ENCODE results near the gene TSGA10IP. TPM values are rescaled to one million over a fixed set of nuclear protein-coding genes. Genes with fewer than 3 reads are reported as not detected.
A peak's percentile ranks its signal among the peaks of the same experiment; 100 is the strongest.

The TSGA10IP gene
- total and polyA plus RNA-seq, 12 donors = 0.03 to 0.33 (median 0.28) TPM; not detected in 8

- peak overlapping the region in 2 of 5 donors; percentile 34 to 75 for H3K27ac ChIP-seq
- intact Hi-C loops (cut with DNase I) = no loop called here
- DNase-seq = peak in 6 of 7 donors; percentile 23 to 52 (median 48)
- no peaks in the 10 kb centered on the region for H3K9me3 ChIP-seq (replicated peaks in 1 of 3)
- H3K27me3 ChIP-seq = no peaks in the 10 kb centered on the region
- no peak overlapping the region for H3K4me3 ChIP-seq
- 12 to 17% (median 16%) methylated on average over 9 to 14 of the region's 14 CpGs for WGBS, 4 donors
- TF ChIP-seq POLR2A (IDR thresholded peaks at IDR 0.05) = no peak
- peak in 2 of 6 experiments; percentile 22 for TF ChIP-seq CTCF (IDR thresholded peaks at IDR 0.05)
- H3K36me3 ChIP-seq (replicated peaks in 1 of 2) = no peaks in the 10 kb centered on the region
- peaks cover 15 to 28% of the 10 kb centered on the region in 2 donors for H3K4me1 ChIP-seq (replicated peaks in 1 of 2)
Measured at GRCh38 chr11:65911682-65912568, 33.4 kb upstream of the TSGA10IP start.

- H3K4me1 ChIP-seq (replicated peaks in 1 of 2) = peaks cover 23 to 38% of the 10 kb centered on the region in 2 donors
- no peak overlapping the region for H3K27ac ChIP-seq
- 55 to 76% (median 62%) methylated on average over 4 of the region's 4 CpGs for WGBS, 4 donors
Measured at GRCh38 chr11:65912845-65913244, 32.4 kb upstream of the TSGA10IP start.

DNA sequence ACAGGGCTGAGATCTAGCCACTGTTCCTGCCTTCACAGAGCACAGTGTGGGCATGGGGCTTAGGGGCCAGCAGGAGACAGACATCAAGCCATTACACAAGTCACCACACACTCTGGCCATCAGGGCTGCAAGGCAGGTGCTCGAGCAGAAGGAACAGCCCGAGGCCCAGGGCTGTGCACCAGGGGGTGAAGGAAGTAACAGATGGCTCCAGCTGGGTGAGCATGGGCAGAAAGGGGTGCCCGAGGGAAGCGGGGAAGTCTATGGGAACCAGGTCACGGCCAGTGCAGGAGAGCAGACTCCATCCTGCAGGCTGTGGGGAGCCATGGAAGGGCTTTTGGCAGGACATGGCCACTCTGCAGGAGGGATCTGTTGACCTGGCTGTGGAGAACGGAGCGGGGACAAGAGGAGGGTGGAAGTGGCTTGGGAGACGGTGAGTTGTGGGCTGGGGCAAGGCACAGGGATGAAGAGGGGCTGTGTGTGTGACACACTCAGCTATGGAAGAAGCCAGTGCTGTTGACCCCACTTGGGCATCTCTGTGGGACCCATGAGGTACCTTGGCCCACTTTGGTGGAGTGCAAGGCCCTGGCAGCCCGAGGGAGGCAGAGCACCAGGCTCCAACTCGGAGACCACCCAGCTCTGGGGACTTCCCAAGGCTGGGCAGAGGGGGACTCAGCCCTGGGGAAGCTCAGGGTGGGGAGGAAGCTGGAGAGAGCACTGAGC, 30.0 kb upstream of the TSGA10IP start:
- Histone ChIP-seq H3K27me3 (no peaks in the 10 kb centered on the region), H3K4me1 (replicated peaks in 1 of 2) (peaks cover 31 to 47% of the 10 kb centered on the region in 2 donors), H3K9me3 (replicated peaks in 1 of 3) (no peaks in the 10 kb centered on the region), H3K36me3 (replicated peaks in 1 of 2) (no peaks in the 10 kb centered on the region), H3K27ac (peak overlapping the region in 4 of 5 donors; percentile 64 to 95 (median 89)), H3K4me3 (no peak overlapping the region)
- peak in 2 of 7 donors; percentile 32 to 39 for DNase-seq
- intact Hi-C loops (cut with DNase I) = no loop called here
- TF ChIP-seq POLR2A (IDR thresholded peaks at IDR 0.05) (no peak), CTCF (IDR thresholded peaks at IDR 0.05) (no peak)
- 44 to 58% (median 47%) methylated on average over 8 to 10 of the region's 10 CpGs for WGBS, 4 donors

More at GRCh38 chr11:65912845-65913244, 32.4 kb upstream of the TSGA10IP start:
- H3K36me3 ChIP-seq (replicated peaks in 1 of 2) = no peaks in the 10 kb centered on the region
- intact Hi-C loops (cut with DNase I) = no loop called here
- H3K27me3 ChIP-seq = no peaks in the 10 kb centered on the region
- TF ChIP-seq CTCF (IDR thresholded peaks at IDR 0.05) (no peak), POLR2A (IDR thresholded peaks at IDR 0.05) (no peak)
- DNase-seq = no peak
- H3K9me3 ChIP-seq (replicated peaks in 1 of 3) = no peaks in the 10 kb centered on the region
- no peak overlapping the region for H3K4me3 ChIP-seq

DNA sequence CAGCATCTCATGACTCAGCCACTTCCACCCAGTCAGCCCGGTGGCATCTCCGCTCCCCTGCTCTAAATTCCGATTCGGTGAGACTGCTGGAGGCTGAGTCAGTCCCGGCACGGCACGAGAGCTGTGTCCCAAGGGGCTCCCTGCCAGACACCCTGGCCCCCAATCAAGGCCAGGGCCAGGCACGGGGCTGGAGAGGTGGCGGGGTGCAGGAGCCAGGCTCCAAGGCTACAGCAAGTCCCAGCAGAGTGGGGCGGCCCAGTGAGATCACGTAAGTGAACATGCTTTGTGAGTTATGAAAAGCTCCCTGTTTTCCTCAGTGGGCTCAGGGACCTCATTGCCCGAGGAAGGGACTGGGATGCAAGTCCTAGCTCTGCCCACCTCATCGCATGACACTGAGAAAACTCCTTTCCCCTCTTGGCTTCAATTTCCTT, 29.4 kb upstream of the TSGA10IP start:
- intact Hi-C loops (cut with DNase I) = no loop called here
- Histone ChIP-seq H3K4me3 (no peak overlapping the region), H3K4me1 (replicated peaks in 1 of 2) (peaks cover 35 to 52% of the 10 kb centered on the region in 2 donors), H3K27me3 (no peaks in the 10 kb centered on the region), H3K27ac (peak overlapping the region; percentile 19 to 95 (median 86)), H3K9me3 (replicated peaks in 1 of 3) (no peaks in the 10 kb centered on the region), H3K36me3 (replicated peaks in 1 of 2) (peaks cover 0 to 4% of the 10 kb centered on the region in 2 donors)
- WGBS, 4 donors = 10 to 29% (median 15%) methylated on average over 2 to 13 of the region's 13 CpGs
- TF ChIP-seq POLR2A (IDR thresholded peaks at IDR 0.05) = peak in 1 of 2 donors; percentile 69
- TF ChIP-seq CTCF (IDR thresholded peaks at IDR 0.05) = no peak
- DNase-seq = peak; percentile 90 to 99 (median 96)
